Cardiac septum (tissue), 1 donor: Measurements from ENCODE around the gene KIF23. TPM values are rescaled to one million over a fixed set of nuclear protein-coding genes. Genes with fewer than 3 reads are reported as not detected.

Experiments
- DNase-seq: peaks from one replicate; pipeline ENCODE4 v3.0.0-alpha.2; 2020; ENCODE audit warnings: low spot score
- intact Hi-C: fragments of 100-400 bp; cut with DNase I; formaldehyde crosslinking; loops from one replicate; pipeline ENCODE4 v1.14.0; 2022
- total RNA-seq: library from RNA; stranded (reverse); fragmentation: NEBNext Ultra II Directional; extraction: Animal tissue kit (Norgen Biotek cat#: 25700); gene quantifications from one replicate; pipeline ENCODE4 v1.2.1, GENCODE V29; 2021
- donor health status: DM: no; HTN: no; CAD: no.

KIF23 gene
- total RNA-seq, 1 donor from 2014 or later = 1.3 TPM

GRCh38 chr15:69457304-69458280, 43.4 kb downstream of the KIF23 start:
- intact Hi-C loops = no loop called here

GRCh38 chr15:69459066-69459465, 44.9 kb downstream of the KIF23 start:
- DNase-seq = no peak
- intact Hi-C loops = no loop called here

More at GRCh38 chr15:69457304-69458280, 43.4 kb downstream of the KIF23 start:
- no peak for DNase-seq

- intact Hi-C loops = no loop called here
- no peak for DNase-seq
These were observed 46.3 kb downstream of the KIF23 start for GRCh38 chr15:69460481-69460880.

DNA sequence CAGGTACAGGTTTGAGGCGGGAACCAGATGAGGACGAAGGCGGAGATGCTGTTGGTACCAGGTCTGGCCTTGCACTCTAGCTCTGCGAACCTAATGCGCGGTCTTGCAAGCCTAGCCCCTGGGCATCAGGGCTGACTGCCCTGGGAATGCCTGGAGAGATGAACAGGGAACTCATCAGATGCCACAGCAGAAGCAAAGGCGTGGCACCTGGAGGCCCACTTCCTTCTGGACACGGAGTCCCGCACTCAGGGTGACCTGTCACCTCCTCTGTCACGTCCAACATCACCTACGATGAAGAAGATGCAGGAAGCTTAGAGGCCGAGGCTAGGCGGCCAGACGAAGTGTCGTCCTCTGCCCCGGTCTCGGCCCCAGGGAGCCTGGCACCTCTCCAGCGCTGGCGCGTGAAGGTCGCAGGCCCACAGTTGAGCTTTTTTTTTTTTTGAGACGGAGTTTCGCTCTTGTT, 47.9 kb downstream of the KIF23 start:
- intact Hi-C loops = no loop called here
- no peak for DNase-seq

GRCh38 chr15:69462493-69463181, 48.5 kb downstream of the KIF23 start:
- peak; percentile 98 for DNase-seq

DNA sequence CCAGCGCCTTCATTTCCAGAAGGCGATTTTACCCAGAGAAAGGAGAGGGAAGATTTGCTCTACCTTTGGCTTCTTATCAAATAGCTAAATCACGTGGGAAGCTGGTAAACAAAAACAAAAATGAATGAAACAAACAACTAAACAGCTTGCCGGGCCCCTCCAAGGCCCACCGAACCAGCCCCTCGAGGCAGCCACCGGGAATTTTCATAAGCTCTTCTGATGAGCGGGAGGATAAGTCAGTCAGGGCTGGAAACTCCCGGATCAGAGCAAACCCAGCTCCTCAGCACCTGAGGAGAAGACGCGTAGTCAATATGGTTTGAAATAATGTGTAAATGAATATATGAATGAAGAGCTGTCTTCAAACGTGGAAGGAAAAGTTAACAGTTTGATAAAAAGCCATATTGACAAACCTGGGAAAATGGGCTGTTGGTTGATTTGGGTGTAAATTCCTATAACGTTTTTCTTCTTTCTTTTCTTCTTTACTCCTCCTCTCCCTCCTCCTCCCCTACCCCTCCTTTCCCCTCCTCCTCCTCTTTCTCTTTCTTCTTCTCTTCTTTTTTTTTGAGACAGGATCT, 49.1 kb downstream of the KIF23 start:
- DNase-seq = no peak
- intact Hi-C loops = no loop called here

More at GRCh38 chr15:69462493-69463181, 48.5 kb downstream of the KIF23 start:
- intact Hi-C loops = no loop called here

GRCh38 chr15:69465253-69465652, 51.1 kb downstream of the KIF23 start:
- no peak for DNase-seq
- intact Hi-C loops = no loop called here

DNA sequence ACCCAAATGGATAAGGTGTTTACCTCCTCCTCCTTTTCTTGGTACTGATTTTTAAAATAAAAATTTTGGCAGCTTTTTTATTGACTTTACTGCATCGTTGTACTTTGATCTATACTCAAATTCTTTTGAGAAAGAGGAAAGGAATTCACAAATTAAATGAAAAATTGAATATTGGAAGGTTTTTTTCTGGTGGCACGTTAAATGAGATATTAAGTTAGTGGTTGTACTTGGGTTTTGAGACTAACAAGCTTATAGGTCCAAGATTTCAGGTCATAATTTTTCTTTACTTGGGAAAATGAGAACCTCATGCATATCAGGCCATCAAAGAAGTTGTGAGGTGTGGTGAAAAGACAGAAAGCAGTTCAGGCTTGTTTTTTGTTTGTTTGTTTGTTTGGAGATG, 52.6 kb downstream of the KIF23 start:
- DNase-seq = no peak

GRCh38 chr15:69467636-69468035, 53.5 kb downstream of the KIF23 start:
- intact Hi-C loops = no loop called here

More for the DNA sequence above, 52.6 kb downstream of the KIF23 start:
- intact Hi-C loops = no loop called here

DNA sequence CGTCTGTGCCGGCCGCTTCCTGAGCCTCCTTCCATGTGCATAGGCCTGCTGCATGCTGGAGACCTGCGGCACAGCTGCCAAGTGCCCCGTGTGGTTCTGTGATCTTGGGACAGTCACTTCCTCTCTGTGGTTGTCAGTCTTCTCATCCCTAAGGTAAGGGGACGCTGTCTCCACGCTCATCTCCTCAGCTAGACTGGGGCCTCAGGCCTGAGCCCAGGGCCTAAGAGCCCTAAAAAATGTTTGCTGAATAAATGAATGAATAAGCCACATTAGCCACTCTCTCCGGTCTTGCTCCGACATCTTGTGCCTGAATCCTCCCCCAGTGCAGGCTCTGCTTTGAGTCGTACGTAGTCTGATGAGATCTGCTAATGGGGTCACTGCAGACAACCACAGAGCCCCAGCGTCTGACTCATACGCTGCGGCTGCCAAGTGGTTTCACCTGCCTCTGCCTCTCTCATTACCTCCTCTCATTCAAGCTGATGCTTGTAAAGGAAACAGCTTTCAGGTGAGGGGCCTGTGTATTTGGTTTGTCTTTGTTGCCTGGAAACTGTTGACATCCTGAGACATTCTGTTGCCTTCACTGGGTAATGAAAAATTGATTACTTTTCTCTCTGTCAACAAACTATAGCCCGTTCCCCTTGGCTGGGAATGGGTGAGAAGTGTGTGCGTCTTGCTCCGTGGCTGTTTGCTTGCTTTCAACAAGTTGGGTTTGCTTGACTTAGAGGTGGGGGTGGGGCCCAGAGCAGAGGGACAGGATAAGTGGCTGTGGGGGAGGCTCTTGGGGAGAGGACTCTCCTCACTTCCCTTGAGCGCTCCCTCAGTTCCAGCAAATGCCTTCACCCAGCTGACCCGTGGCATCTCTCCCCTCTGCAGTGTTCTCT, 54.3 kb downstream of the KIF23 start:
- intact Hi-C loops = no loop called here
- no peak for DNase-seq

More at GRCh38 chr15:69467636-69468035, 53.5 kb downstream of the KIF23 start:
- no peak for DNase-seq

- no peak for DNase-seq
- intact Hi-C loops = no loop called here
These were observed 55.5 kb downstream of the KIF23 start for GRCh38 chr15:69469467-69470201.

DNA sequence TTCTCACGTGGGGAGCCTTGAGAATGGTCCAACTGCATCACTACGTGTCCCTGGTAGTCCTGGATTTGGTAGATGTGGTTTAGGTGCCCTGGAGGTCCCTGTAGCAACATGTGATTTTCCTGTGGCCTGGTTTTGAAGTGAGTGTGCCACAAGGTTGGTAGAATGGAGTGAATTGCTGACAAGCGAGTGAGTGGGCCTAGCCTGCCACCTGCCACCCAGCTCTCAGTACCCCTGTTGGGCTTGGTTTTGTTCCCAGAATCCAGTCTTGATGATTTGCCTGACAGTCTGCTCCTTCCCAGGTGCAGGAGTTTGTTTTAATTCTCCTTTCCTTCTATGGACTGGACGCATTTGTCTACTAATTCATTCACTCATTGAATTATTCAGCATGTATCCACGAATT, 57.9 kb downstream of the KIF23 start:
- DNase-seq = no peak
- intact Hi-C loops = no loop called here

DNA sequence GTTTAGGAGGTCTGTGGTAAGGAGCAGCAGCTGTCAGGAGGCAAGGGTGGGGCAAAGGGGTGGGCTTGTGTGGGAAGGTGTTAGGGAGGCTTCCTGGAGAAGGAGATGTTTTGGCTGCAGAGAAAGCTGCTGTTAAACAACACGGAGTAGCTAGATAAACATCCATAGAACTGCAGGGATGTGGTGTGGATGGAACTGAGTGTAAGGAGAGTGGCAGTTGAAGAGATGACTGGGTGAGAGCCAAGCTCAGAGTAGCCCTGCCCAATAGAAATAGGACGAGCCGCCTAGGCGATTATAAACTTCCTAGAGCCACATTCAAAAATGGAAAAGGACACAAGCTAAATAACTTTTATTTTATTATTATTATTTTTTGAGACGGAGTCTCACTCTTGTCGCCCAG, 58.4 kb downstream of the KIF23 start:
- no peak for DNase-seq
- intact Hi-C loops = no loop called here

GRCh38 chr15:69474291-69474690, 60.1 kb downstream of the KIF23 start:
- DNase-seq = no peak
- intact Hi-C loops = no loop called here

- DNase-seq = no peak
- intact Hi-C loops = loop anchor here (5.0 kb wide), 2 partner anchors 97 to 987 kb away; no protein-coding TSS in a partner anchor
These were observed 60.8 kb downstream of the KIF23 start for GRCh38 chr15:69474846-69475455.

DNA sequence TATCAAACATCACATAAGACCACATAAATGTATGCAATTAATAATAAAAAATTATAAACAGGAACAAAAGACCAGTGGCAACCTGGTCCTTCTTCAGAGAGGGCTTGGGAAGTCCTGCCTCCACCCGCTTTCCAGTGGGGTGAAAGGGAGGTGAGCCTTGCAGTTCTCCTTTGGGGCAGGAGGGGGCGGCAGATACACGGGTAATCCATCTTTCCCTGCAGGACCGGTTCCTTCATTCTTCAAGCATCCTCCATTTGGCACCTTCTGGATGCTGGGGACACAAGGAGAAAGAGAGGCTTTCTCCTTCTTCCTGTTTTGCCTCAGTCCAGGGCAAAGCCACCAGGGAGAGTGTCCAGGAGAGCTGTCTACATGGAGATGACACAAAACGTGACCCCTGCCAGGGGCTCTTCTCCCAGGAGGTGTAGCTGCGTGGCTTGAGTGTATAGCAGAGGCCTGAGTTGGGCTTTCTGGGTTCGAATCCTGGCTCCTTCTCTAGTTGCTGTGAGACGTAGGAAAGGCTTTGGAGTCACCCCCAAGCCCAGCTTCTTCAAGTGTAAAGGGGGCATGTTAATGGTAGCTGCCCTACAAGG, 61.7 kb downstream of the KIF23 start:
- intact Hi-C loops = loop anchor here (5.0 kb wide), 2 partner anchors 96 to 986 kb away; no protein-coding TSS in a partner anchor

DNA sequence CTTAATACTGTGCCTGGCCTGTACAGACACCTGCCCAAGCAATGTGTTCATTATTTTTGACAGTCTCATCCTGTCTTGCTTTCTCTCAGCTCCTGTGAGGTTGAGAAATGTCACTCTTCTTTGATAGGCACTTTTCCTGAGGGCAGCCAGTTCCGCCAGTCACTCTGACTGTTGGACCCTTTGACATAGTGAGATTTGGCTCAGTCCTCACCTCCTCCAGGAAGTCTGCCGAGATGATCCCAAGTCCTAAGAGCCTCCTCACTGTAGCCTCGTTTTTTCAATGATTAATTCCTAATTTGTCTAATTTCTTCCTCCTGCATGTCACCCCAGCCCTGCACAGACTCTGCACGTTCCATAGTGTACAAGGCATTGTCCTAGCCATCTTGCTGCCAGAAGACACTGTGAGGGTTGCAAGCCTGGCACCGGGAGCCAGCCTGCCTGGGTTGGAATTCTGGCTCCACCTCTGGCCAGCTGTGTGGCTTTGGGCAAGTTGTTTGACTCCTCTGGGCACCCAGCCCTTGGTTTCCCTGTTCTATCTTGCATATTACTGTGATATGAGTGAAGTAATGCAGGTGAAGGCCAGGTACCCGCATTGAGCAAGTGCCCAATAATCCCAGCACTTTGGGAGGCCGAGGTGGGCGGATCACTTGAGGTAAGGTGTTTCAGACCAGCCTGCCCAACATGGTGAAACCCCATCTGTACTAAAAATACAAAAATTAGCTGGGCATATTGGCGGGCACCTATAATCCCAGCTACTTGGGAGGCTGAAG, 62.7 kb downstream of the KIF23 start:
- intact Hi-C loops = loop anchor here (5.0 kb wide), 2 partner anchors 95 to 985 kb away; no protein-coding TSS in a partner anchor
- no peak for DNase-seq

More for the DNA sequence above, 61.7 kb downstream of the KIF23 start:
- DNase-seq = peak; percentile 89
